ENCODE data around the gene RHOA.
"Not testable (repeated sequence)": the region's sequence is repeated elsewhere in the genome, so short reads cannot be mapped to it uniquely, and the experiment has no call there.

The RHOA gene

DNA sequence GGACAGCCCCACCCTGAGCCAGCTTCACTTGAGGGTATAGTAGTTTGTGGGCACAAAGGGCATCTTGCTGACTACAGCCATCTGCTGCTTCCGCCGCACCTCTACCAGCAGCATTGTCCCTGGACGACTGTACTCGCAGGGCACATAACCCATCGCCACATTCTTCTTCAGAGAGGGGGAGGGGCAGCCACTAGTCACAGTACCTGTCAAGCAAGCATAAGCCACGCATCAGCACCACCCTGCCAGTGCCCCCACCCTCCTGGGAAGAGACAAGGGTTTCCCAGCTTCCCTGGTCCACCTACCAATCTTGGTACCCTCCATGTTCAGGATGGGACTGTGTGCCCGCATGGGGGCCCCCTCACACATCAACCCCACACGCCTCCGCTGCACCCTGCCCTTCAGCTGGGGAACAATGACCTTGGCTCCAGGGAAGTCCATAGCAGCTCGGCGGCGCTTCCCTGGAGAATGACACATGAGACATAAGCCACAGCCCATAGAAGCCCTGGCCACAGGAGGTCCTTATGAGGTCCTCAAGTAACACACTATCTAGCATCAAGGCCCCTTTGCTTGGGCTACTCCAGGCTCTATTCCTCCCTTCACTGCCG lies 5.8 kb upstream of the RHOA start:
- DNase-seq (ENCODE audit: low spot score in 2 of 2) (no peak), ATAC-seq (no peak)
- H3K4me3 Mint-ChIP-seq: no peak overlapping the region
- H3K9me3 Mint-ChIP-seq: no peaks in the 10 kb centered on the region
- H3K36me3 Mint-ChIP-seq: peaks cover 51% of the 10 kb centered on the region
- H3K4me1 Mint-ChIP-seq: peaks cover 70% of the 10 kb centered on the region
- H3K27ac Mint-ChIP-seq: peak overlapping the region; percentile 97

- H3K4me1 Mint-ChIP-seq: peaks cover 74% of the 10 kb centered on the region
- DNase-seq (ENCODE audit: low spot score in 2 of 2) (no peak), ATAC-seq (no peak)
- H3K27ac Mint-ChIP-seq: peak overlapping the region; percentile 97
- peak overlapping the region; percentile 68 for H3K4me3 Mint-ChIP-seq
- no peaks in the 10 kb centered on the region for H3K9me3 Mint-ChIP-seq
- H3K36me3 Mint-ChIP-seq: peaks cover 58% of the 10 kb centered on the region
These were observed 5.1 kb upstream of the RHOA start for GRCh38 chr3:49416867-49417266.

GRCh38 chr3:49415931-49416601 lies 4.3 kb upstream of the RHOA start:
- Mint-ChIP-seq H3K27ac (peak overlapping the region; percentile 97), H3K4me1 (peaks cover 71% of the 10 kb centered on the region), H3K36me3 (peaks cover 61% of the 10 kb centered on the region), H3K9me3 (no peaks in the 10 kb centered on the region), H3K4me3 (peak overlapping the region; percentile 68)
- ATAC-seq: peak; percentile 53
- peak; percentile 41 to 80 for DNase-seq (ENCODE audit: low spot score in 2 of 2)

DNA sequence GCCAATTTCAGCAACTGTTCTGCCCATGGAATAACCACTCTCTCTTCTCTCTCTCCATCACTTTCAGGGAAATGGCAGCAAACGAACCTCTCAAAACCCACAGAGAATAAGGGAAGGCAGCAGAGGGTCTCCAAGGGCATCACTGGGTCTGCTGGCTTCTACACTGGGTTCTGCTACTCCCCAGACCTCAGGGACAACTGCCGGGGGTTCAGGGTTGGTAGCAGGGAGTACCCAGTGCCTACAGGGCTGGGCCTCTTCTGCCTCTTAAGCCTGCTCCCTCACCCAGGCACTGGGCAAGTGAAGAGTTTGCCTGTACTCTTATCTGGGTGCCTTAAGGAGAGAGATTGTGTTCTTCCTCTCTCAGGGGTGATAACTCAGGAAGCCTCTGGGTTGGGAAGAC lies 3.0 kb upstream of the RHOA start:
- Mint-ChIP-seq H3K27ac (peak overlapping the region; percentile 97), H3K9me3 (no peaks in the 10 kb centered on the region), H3K36me3 (peaks cover 61% of the 10 kb centered on the region), H3K4me3 (peak overlapping the region; percentile 13), H3K4me1 (peaks cover 67% of the 10 kb centered on the region)
- no peak for ATAC-seq
- no peak for DNase-seq (ENCODE audit: low spot score in 2 of 2)

GRCh38 chr3:49413338-49413734 lies 1.6 kb upstream of the RHOA start:
- H3K27ac Mint-ChIP-seq: peak overlapping the region; percentile 94
- peaks cover 57% of the 10 kb centered on the region for H3K36me3 Mint-ChIP-seq
- ATAC-seq: no peak

GRCh38 chr3:49412632-49413337 lies 1.0 kb upstream of the RHOA start:
- ATAC-seq (peak; percentile 0), DNase-seq (ENCODE audit: low spot score in 2 of 2) (no peak)
- peaks cover 54% of the 10 kb centered on the region for H3K36me3 Mint-ChIP-seq
- no peaks in the 10 kb centered on the region for H3K9me3 Mint-ChIP-seq
- peaks cover 63% of the 10 kb centered on the region for H3K4me1 Mint-ChIP-seq
- peak overlapping the region; percentile 88 for H3K4me3 Mint-ChIP-seq
- H3K27ac Mint-ChIP-seq: peak overlapping the region; percentile 94

More at GRCh38 chr3:49413338-49413734, 1.6 kb upstream of the RHOA start:
- no peak for DNase-seq (ENCODE audit: low spot score in 2 of 2)
- no peaks in the 10 kb centered on the region for H3K9me3 Mint-ChIP-seq
- H3K4me3 Mint-ChIP-seq: peak overlapping the region; percentile 88
- H3K4me1 Mint-ChIP-seq: peaks cover 63% of the 10 kb centered on the region

GRCh38 chr3:49411535-49411967 lies 225 bp downstream of the RHOA start:
- DNase-seq (ENCODE audit: low spot score in 2 of 2) (no peak), ATAC-seq (peak; percentile 39)
- H3K36me3 Mint-ChIP-seq: peaks cover 60% of the 10 kb centered on the region
- H3K9me3 Mint-ChIP-seq: no peaks in the 10 kb centered on the region
- peak overlapping the region; percentile 88 for H3K4me3 Mint-ChIP-seq
- H3K4me1 Mint-ChIP-seq: peaks cover 64% of the 10 kb centered on the region
- peak overlapping the region; percentile 94 for H3K27ac Mint-ChIP-seq

- Mint-ChIP-seq H3K9me3 (no peaks in the 10 kb centered on the region), H3K4me1 (peaks cover 64% of the 10 kb centered on the region), H3K4me3 (peak overlapping the region; percentile 88), H3K27ac (peak overlapping the region; percentile 94), H3K36me3 (peaks cover 60% of the 10 kb centered on the region)
- DNase-seq (ENCODE audit: low spot score in 2 of 2): no peak
- no peak for ATAC-seq
These were observed 786 bp downstream of the RHOA start for GRCh38 chr3:49410846-49411534.

DNA sequence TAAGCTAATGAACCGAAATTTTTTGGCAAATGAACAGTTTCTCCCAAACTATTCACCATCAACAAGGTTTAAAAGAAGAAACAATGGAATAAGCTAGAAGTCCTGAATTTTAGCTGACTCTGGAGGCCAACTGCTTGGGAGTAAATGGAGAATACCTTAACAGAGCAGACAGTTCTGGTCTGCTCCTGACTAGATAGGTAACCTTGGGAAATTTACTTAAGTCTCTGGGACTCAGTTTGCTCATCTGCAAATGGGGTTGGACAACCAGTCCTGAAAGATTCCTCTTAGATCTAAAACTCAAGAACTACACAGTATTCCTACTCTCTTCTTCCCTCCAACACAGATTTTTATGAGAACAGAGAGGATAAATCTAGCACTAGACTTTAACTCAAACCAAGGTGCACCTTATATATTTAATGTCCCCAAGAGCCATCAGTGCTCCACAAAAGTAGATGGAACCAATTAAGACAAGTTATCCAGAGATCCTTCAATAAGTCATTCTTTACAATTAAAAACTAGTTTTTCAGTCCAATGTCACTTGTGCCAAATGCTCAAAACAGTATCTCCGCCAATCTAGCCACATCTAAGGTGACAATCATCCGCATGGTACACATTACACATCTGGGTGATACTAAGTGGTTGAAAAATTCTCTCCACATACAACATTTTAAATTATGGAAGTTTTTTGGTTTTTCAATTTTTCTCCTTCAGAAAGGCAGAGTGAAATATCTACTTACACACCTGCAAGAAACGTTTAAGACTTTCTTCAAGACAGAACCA lies 1.5 kb downstream of the RHOA start:
- Mint-ChIP-seq H3K9me3 (no peaks in the 10 kb centered on the region), H3K4me3 (peak overlapping the region; percentile 88), H3K27ac (peak overlapping the region; percentile 94), H3K4me1 (peaks cover 66% of the 10 kb centered on the region), H3K36me3 (peaks cover 60% of the 10 kb centered on the region)
- DNase-seq (ENCODE audit: low spot score in 2 of 2) (no peak), ATAC-seq (no peak)

DNA sequence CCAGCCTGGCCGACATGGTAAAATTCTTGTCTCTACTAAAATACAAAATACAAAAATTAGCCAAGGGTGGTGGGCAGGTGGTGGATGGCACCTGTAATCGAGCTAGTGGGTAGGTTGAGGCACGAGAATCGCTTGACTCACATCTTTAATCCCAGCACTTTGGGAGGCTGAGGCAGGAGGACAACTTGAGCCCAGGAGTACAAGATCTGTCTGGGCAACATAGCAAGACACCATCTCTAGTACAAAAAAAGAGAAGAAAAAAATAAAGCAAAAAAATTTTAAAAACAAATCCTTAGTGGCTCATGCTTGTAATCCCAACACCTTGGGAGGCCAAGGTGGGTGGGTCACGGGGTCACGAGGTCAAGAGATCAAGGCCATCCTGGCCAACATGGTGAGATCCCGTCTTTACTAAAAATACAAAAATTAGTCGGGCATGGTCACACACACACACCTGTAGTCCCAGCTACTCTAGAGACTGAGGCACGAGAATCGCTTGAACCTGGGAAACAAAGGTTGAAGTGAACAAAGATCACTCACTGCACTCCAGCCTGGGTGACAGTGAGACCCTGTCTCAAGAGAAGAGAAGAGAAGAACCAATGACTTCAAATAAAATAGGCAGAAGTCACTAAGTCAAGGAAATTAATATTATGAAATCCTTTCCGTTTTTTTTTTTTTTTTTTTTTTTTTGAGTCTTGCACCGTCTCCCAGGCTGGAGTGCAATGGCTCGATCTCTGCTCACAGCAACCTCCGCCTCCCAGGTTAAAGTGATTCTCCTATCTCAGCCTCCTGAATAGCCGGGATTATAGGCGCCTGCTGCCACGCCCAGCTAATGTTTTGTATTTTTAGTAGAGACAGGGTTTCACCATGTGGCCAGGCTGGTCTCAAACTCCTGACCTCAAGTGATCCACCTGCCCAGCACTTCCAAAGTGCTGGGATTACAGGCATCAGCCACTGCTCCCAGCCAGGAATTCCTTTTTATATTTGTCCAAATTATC lies 4.9 kb downstream of the RHOA start:
- Mint-ChIP-seq H3K9me3 (no peaks in the 10 kb centered on the region), H3K4me1 (peaks cover 42% of the 10 kb centered on the region), H3K4me3 (peak overlapping the region; percentile 5), H3K27ac (peak overlapping the region; percentile 46), H3K36me3 (peaks cover 72% of the 10 kb centered on the region)
- ATAC-seq (no peak), DNase-seq (ENCODE audit: low spot score in 2 of 2) (no peak)

DNA sequence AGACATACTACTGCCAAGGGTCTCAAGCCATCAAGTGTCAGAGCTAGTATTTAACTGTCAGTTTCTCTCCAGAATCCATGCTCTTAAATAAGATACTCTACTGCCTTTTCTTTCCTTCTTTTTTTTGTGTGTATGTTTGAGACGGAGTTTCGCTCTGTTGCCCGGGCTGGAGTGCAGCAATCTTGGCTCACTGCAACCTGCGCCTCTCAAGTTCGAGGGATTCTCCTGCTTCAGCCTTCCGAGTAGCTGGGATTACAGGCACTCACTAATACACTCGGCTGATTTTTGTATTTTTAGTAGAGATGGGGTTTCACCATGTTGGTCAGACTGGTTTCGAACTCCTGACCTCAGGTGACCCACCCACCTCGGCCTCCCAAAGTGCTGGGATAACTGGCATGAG lies 6.2 kb downstream of the RHOA start:
- H3K9me3 Mint-ChIP-seq; DNase-seq (ENCODE audit: low spot score in 2 of 2); ATAC-seq: not testable (repeated sequence)
- H3K4me3 Mint-ChIP-seq: peak overlapping the region; percentile 5
- peak overlapping the region; percentile 29 for H3K27ac Mint-ChIP-seq
- H3K36me3 Mint-ChIP-seq: peaks cover 77% of the 10 kb centered on the region
- peaks cover 49% of the 10 kb centered on the region for H3K4me1 Mint-ChIP-seq

- H3K36me3 Mint-ChIP-seq: peaks cover 89% of the 10 kb centered on the region
- H3K4me3 Mint-ChIP-seq: no peak overlapping the region
- no peak for DNase-seq (ENCODE audit: low spot score in 2 of 2)
- H3K4me1 Mint-ChIP-seq: peaks cover 50% of the 10 kb centered on the region
- ATAC-seq: no peak
- H3K9me3 Mint-ChIP-seq: no peaks in the 10 kb centered on the region
- H3K27ac Mint-ChIP-seq: no peak overlapping the region
These were observed 7.9 kb downstream of the RHOA start for GRCh38 chr3:49403891-49404290.

DNA sequence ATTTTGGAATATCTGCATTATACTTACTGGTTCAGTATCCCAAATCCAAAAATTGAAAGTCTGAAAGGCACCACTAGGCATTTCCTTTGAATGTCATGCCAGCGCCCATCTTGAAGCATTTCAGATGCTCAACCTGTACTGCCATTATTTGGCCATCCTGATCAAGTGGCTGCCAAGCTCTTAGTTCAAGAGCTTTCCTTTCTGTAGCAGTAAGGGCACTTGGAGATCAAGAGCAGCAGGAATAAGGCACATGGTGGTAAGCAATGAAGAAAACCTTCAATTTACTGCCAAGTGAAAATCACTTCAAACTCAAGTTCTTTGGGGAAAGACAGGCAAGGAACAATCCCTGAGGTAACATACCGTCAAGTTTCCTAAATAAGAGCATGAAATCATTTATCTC lies 10.0 kb downstream of the RHOA start:
- ATAC-seq (no peak), DNase-seq (ENCODE audit: low spot score in 2 of 2) (no peak)
- H3K4me3 Mint-ChIP-seq: no peak overlapping the region
- peaks cover 99% of the 10 kb centered on the region for H3K36me3 Mint-ChIP-seq
- peaks cover 52% of the 10 kb centered on the region for H3K4me1 Mint-ChIP-seq
- H3K9me3 Mint-ChIP-seq: no peaks in the 10 kb centered on the region
- H3K27ac Mint-ChIP-seq: no peak overlapping the region

GRCh38 chr3:49399461-49399860 lies 12.3 kb downstream of the RHOA start:
- no peak overlapping the region for H3K4me3 Mint-ChIP-seq
- DNase-seq (ENCODE audit: low spot score in 2 of 2) (no peak), ATAC-seq (no peak)
- H3K36me3 Mint-ChIP-seq: peaks cover 99% of the 10 kb centered on the region
- H3K4me1 Mint-ChIP-seq: peaks cover 53% of the 10 kb centered on the region
- H3K27ac Mint-ChIP-seq: peak overlapping the region; percentile 86
- no peaks in the 10 kb centered on the region for H3K9me3 Mint-ChIP-seq

All from stimulated activated effector memory CD8-positive, alpha-beta T cell treated with anti-CD3 and anti-CD28 coated beads, Interleukin-12 subunit alpha, Interleukin-12 subunit beta, amount 100 ng/mL, for 72 hours (primary cell).